Measurements from ENCODE around the gene CPLX3. TPM values are rescaled to one million over a fixed set of nuclear protein-coding genes. Genes with fewer than 3 reads are reported as not detected.

The CPLX3 gene
- total RNA-seq, 1 experiment from 2014 or later, result not detected

DNA sequence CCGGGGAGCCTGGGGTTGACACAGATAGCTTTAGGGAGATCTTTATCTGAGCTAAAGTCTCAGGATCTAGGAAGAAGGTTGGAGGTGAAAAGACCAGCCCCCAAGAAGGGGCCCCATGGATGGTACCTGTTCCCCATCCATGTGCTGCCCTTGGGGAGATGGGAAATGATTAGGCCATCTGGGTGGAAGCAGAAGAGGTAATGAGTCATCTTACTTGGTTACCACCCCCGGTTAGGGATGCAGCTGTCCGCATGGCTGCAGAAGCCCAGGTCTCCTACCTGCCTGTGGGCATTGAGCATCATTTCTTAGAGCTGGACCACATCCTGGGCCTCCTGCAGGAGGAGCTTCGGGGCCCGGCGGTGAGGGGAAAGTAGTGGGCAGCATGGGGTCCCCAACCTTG is 3.1 kb upstream of the CPLX3 start:
- H2AFZ ChIP-seq (ENCODE audit: low read length), result no peak overlapping the region
- no peaks in the 10 kb centered on the region for H4K20me1 ChIP-seq (ENCODE audit: control insufficient read depth, insufficient read depth, insufficient read length)
- no peak overlapping the region for H2BK20ac ChIP-seq (ENCODE audit: low read depth, low read length, poor library complexity, severe bottlenecking)
- H3K4me2 ChIP-seq (ENCODE audit: insufficient read depth, insufficient read length, low read length), result no peak overlapping the region
- no peak overlapping the region for H3K9ac ChIP-seq (ENCODE audit: extremely low read depth, insufficient read length, low read length)
- no peak for TF ChIP-seq CTCF (conservative IDR thresholded peaks at IDR 0.05)
- no peak overlapping the region for H4K8ac ChIP-seq (replicated peaks; ENCODE audit: insufficient read length, low read depth, low read length)
- no peak overlapping the region for H2BK120ac ChIP-seq (ENCODE audit: low read depth, low read length, poor library complexity, severe bottlenecking)
- H3K18ac ChIP-seq (ENCODE audit: insufficient read length, low read depth, low read length), result no peak overlapping the region
- peaks cover 56% of the 10 kb centered on the region for H3K27me3 Mint-ChIP-seq (ENCODE audit: low read depth)
- no peak overlapping the region for H4K91ac ChIP-seq (ENCODE audit: insufficient read length, low read depth, low read length)
- no peaks in the 10 kb centered on the region for H3K79me1 ChIP-seq (ENCODE audit: insufficient read depth, low read depth, low read length, poor library complexity, severe bottlenecking)
- H2AK5ac ChIP-seq (ENCODE audit: insufficient read length, low read length), result no peak overlapping the region
- no peak overlapping the region for H3K4me3 Mint-ChIP-seq
- no peaks in the 10 kb centered on the region for H3K36me3 Mint-ChIP-seq (ENCODE audit: insufficient read depth in 1 of 3, low read depth in 3 of 3)
- H3K79me2 ChIP-seq (ENCODE audit: insufficient read depth, low read length), result no peaks in the 10 kb centered on the region
- H3K9me3 ChIP-seq (ENCODE audit: control insufficient read depth, low read depth, low read length), result no peaks in the 10 kb centered on the region
- no peak overlapping the region for H4K5ac ChIP-seq (ENCODE audit: insufficient read length, low read depth, low read length)
- no peaks in the 10 kb centered on the region for H3K4me1 ChIP-seq (ENCODE audit: insufficient read depth, low read length)
- no peak overlapping the region for H2BK15ac ChIP-seq (ENCODE audit: low read depth, low read length)
- no peak overlapping the region for H2BK12ac ChIP-seq (ENCODE audit: insufficient read length, low read depth, low read length)
- no peak overlapping the region for H3T11ph ChIP-seq (ENCODE audit: low read length)
- H3K27me3 ChIP-seq (ENCODE audit: insufficient read depth, low read length), result peaks cover 10% of the 10 kb centered on the region; the same call in 1 of the 2 replicates
- no peaks in the 10 kb centered on the region for H3K23me2 ChIP-seq (ENCODE audit: insufficient read length, low read depth, low read length, poor library complexity, severe bottlenecking)
- no peaks in the 10 kb centered on the region for H3K9me3 Mint-ChIP-seq
- H2BK5ac ChIP-seq (ENCODE audit: insufficient read length, low read length), result no peak overlapping the region
- no peak overlapping the region for H3K14ac ChIP-seq (ENCODE audit: insufficient read depth, low read length)
- no peak overlapping the region for H3K27ac Mint-ChIP-seq
- no CpG with 5 or more reads among the region's 6 CpGs for WGBS (ENCODE audit: extremely low coverage, insufficient read length, low lambda C conversion rate)
- no peak overlapping the region for H3K27ac ChIP-seq (ENCODE audit: insufficient read length, low read depth, low read length)
- H3K56ac ChIP-seq (ENCODE audit: insufficient read length, low read depth, low read length), result no peak overlapping the region
- H3K4me1 Mint-ChIP-seq, result peaks cover 13 to 46% of the 10 kb centered on the region in 2 experiments
- no peak overlapping the region for H3K4ac ChIP-seq (ENCODE audit: low read depth, low read length)
- DNase-seq, result no peak
- H3K23ac ChIP-seq (ENCODE audit: insufficient read length, low read depth, low read length), result no peak overlapping the region

Measured in H9 (cell line).